Left ventricle myocardium superior (tissue), 1 donor: Measurements from ENCODE around the gene OR2A7. TPM values are rescaled to one million over a fixed set of nuclear protein-coding genes. Genes with fewer than 3 reads are reported as not detected.
A peak's percentile ranks its signal among the peaks of the same experiment; 100 is the strongest.
"Not testable (repeated sequence)": the region's sequence is repeated elsewhere in the genome, so short reads cannot be mapped to it uniquely, and the experiment has no call there.

ENCODE experiments used
- ATAC-seq: fragments of 200-7000 bp; cut with Tn5 transposase; one replicate; pipeline ENCODE4 v1.9.1; 2020; ENCODE audit warnings: mild to moderate bottlenecking, moderate library complexity
- DNase-seq: peaks from one replicate; pipeline ENCODE4 v3.0.0-alpha.2; 2020
- intact Hi-C: fragments of 100-400 bp; cut with micrococcal nuclease; formaldehyde crosslinking; loops from one replicate; pipeline ENCODE4 v1.11.0; 2022
- long read RNA-seq: library from polyadenylated mRNA; unstranded; transcript quantifications from one replicate; pipeline ENCODE4 v2.0.0, GENCODE V29; 2021
- total RNA-seq: library from RNA; stranded (reverse); fragmentation: NEBNext Ultra II Directional; extraction: Animal tissue kit (Norgen Biotek cat#: 25700); gene quantifications from one replicate; pipeline ENCODE4 v1.2.1, GENCODE V29; 2021
- donor health status: DM: no; HTN: yes; CAD: no; lungs with severe emphysema.

OR2A7 gene
- 0.55 TPM for total RNA-seq
- long read RNA-seq = 0 reads

DNA sequence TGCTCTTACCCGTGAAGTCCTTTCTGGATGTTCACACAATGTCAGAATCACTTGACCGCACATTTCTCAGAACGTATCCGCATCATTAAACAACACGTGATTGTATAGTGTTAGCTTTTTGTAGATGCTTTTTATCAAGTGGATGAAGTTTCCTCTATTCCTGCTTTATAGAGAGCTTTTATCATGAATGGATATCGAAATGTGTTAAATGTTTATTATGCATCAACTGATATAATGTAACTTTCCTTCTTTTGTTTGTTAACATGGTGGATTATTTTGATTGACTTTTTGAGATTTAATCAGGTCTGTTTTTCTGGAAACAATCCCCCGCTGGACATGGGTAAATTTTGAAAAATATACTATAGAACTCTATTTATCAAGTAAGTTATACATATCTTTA, at the start of gene OR2A7:
Gene OR2A7, minus strand, starts transcription at position 101 of the 400 bp plus-strand sequence. CDS start 5,164 bp downstream, outside the sequence.
- ATAC-seq, intact Hi-C loops, DNase-seq: not testable (repeated sequence)

GRCh38 chr7:144311872-144312469, 47.4 kb upstream of the OR2A7 start, which contains the start of gene OR2A1:
Gene OR2A1, plus strand, starts transcription at chr7:144312419. Its CDS starts 5,706 bp downstream, at chr7:144318125.
- ATAC-seq, DNase-seq: not testable (repeated sequence)

GRCh38 chr7:144311218-144311617, 46.6 kb upstream of the OR2A7 start:
- intact Hi-C loops, ATAC-seq: not testable (repeated sequence)

More at GRCh38 chr7:144311872-144312469, 47.4 kb upstream of the OR2A7 start, which contains the start of gene OR2A1:
- intact Hi-C loops = not testable (repeated sequence)

GRCh38 chr7:144309702-144310101, 45.1 kb upstream of the OR2A7 start:
- intact Hi-C loops, ATAC-seq, DNase-seq: not testable (repeated sequence)

More at GRCh38 chr7:144311218-144311617, 46.6 kb upstream of the OR2A7 start:
- not testable (repeated sequence) for DNase-seq

- ATAC-seq, intact Hi-C loops: not testable (repeated sequence)
Measured at GRCh38 chr7:144305156-144305555, 40.6 kb upstream of the OR2A7 start.

GRCh38 chr7:144303607-144304006, 39.0 kb upstream of the OR2A7 start:
- ATAC-seq, intact Hi-C loops, DNase-seq: not testable (repeated sequence)

More at GRCh38 chr7:144305156-144305555, 40.6 kb upstream of the OR2A7 start:
- DNase-seq = not testable (repeated sequence)

- intact Hi-C loops, ATAC-seq, DNase-seq: not testable (repeated sequence)
Measured at GRCh38 chr7:144302578-144303303, 38.1 kb upstream of the OR2A7 start.

- intact Hi-C loops, DNase-seq: not testable (repeated sequence)
- ATAC-seq = peak; percentile 93
Measured at GRCh38 chr7:144293794-144294499, 29.4 kb upstream of the OR2A7 start.

DNA sequence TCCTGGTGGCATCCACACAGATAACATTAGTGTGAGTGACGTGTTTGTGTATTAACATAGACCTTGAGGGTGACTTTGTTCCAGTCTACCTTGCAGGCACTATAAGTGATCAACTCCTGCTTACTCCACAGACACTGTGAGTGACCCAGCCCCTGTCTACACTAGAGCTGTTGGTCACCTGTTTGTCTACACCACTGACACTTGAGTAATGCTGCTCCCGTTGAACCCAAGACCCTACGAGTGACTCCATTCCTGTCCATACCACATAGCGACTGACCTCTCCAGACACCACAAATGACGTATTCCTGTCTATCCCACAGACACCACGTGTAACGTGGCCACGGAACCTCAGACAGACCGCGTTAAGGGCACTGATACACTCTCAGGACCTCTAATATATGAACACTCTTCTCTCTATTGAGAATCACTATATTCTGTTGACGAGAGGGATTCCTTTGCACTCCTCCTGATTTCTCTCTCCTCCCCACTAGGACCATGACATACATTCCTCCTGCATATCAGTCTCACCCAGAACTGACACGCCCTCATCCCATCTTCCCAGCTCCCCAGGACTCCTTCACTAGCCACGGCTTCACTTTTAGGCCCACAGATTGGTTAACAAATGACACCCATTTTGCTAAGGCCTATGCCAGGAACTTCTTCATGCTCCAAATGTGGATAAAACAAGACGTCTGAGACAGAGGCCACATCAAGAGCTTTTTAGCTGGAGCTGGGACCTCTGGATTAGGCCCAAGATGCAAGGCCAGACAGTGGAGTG, 28.0 kb upstream of the OR2A7 start:
- DNase-seq, ATAC-seq, intact Hi-C loops: not testable (repeated sequence)

DNA sequence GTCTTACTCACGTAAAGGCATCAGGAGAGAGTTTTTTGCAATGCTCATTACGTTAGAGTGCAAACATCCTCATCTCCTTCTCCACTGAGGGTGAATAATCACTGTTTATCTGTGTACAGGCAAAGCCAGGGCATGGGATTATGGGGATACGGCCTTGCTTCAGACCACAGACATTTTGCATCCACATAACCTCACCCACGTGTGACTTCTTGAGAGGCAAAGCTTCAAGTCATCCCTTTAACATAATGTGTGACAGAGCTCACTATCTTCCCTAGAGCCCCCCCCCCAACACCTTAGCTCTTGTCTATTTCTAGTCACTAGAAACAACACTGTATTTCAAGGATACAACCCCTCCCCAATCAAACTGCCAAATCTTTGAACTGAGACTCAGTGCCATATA, 27.0 kb upstream of the OR2A7 start:
- intact Hi-C loops, ATAC-seq, DNase-seq: not testable (repeated sequence)

GRCh38 chr7:144287171-144287784, 22.7 kb upstream of the OR2A7 start:
- ATAC-seq, intact Hi-C loops, DNase-seq: not testable (repeated sequence)

DNA sequence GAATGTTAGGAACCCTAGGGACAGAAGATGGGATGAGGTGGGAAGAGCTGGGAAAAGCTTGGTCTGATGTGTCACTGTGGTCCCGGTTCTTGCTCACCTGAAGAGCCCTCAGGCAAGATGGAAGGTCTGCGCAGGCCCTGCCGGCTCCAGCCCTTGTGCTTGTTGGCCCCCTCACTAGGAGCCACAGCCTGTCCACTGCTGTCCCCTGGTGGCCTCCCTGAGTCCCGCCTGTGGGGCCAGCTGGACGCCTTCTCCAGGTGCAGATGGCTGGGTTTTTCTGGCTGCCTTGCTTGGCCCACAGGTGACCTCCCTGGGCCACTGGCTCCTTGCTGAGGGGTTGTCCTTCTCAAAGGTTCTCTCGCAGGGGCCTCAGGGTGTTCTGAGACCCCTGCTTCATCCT, 19.1 kb upstream of the OR2A7 start:
- ATAC-seq, intact Hi-C loops, DNase-seq: not testable (repeated sequence)

- ATAC-seq, DNase-seq, intact Hi-C loops: not testable (repeated sequence)
Measured at GRCh38 chr7:144282490-144282889, 17.9 kb upstream of the OR2A7 start.

GRCh38 chr7:144281981-144282380, 17.4 kb upstream of the OR2A7 start:
- intact Hi-C loops, ATAC-seq, DNase-seq: not testable (repeated sequence)

GRCh38 chr7:144280010-144280409, 15.4 kb upstream of the OR2A7 start:
- DNase-seq, intact Hi-C loops, ATAC-seq: not testable (repeated sequence)

DNA sequence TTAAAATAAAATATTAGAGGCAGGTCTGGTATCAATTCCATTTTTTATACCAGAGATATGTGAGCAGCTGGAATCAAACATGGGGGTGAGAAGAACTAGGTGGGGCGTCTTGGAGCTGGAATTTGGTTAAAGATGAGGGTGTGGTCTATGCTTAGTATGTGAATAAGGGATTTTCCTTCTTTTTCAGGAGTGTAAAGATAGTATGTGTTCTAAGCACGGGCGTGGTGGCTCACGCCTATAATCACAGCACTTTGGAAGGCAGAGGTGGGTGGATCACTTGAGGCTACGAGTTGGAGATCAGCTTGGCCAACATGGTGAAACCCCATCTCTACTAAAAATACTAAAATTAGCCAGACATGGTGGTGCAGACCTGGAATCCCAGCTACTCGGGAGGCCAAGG, 10.7 kb upstream of the OR2A7 start:
- intact Hi-C loops, DNase-seq, ATAC-seq: not testable (repeated sequence)

- DNase-seq, intact Hi-C loops, ATAC-seq: not testable (repeated sequence)
Measured at GRCh38 chr7:144269188-144269587, 4.6 kb upstream of the OR2A7 start, which contains the start of gene CTAGE8. Gene CTAGE8, minus strand, starts transcription at chr7:144269288. Its CDS starts 38 bp downstream, at chr7:144269250.

DNA sequence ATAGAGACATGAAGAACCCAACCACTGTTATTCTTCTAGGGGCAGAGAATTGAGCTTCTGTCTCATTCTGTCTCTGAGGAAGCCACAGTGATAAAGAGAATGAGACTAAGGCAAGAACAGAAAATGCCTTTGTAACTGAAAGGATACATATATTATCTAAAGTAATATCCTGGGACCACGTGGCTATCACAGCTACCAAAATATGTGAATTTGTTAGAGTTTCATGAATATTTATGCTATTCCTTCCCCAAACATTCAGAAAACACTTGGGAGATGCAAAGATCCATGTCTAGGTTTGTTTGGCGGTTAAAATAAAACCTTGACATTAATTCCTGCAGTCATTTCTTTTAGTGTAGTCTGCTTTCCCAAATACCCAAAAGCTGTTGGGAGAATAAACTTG, 2.5 kb downstream of the OR2A7 start:
- intact Hi-C loops, DNase-seq, ATAC-seq: not testable (repeated sequence)
